COR-L47 (cell line): ENCODE results near the gene BTAF1.

Experiments
- DNase-seq: peaks from one replicate; lab custom pipeline; 2025; lab: John Stamatoyannopoulos, UW

BTAF1 gene

GRCh38 chr10:92052088-92052487 lies 128.5 kb downstream of the BTAF1 start:
- no peak for DNase-seq

- no peak for DNase-seq
Observed at GRCh38 chr10:92052741-92053140, 129.2 kb downstream of the BTAF1 start.

- no peak for DNase-seq
Observed at GRCh38 chr10:92054807-92055206, 131.2 kb downstream of the BTAF1 start.

GRCh38 chr10:92062273-92062672 lies 138.7 kb downstream of the BTAF1 start:
- DNase-seq: no peak

GRCh38 chr10:92064506-92064905 lies 140.9 kb downstream of the BTAF1 start:
- no peak for DNase-seq

- no peak for DNase-seq
Observed at GRCh38 chr10:92066386-92066785, 142.8 kb downstream of the BTAF1 start.

GRCh38 chr10:92068900-92069299 lies 145.3 kb downstream of the BTAF1 start:
- DNase-seq: no peak

- DNase-seq: no peak
Observed at GRCh38 chr10:92074126-92074887, 150.7 kb downstream of the BTAF1 start.

- DNase-seq: no peak
Observed at GRCh38 chr10:92075829-92076228, 152.3 kb downstream of the BTAF1 start.

- DNase-seq: no peak
Observed at GRCh38 chr10:92076722-92077121, 153.2 kb downstream of the BTAF1 start.

- DNase-seq: no peak
Observed at GRCh38 chr10:92079003-92079402, 155.4 kb downstream of the BTAF1 start.
